PC-3 (cell line): ENCODE results near the gene KIAA1328. TPM values are rescaled to one million over a fixed set of nuclear protein-coding genes. Genes with fewer than 3 reads are reported as not detected.
A peak's percentile ranks its signal among the peaks of the same experiment; 100 is the strongest.

Source experiments
- ATAC-seq: fragments of 200-7000 bp; cut with Tn5 transposase; 2 replicates; pipeline ENCODE4 v1.9.1; 2020; ENCODE audit warnings: mild to moderate bottlenecking, moderate library complexity
- BruUV-seq: library from RNA; stranded (reverse); fragments of 400-500 nt; replicated peaks from 2 replicates; lab custom pipeline; 2021; lab: Mats Ljungman, UMichigan
- CTCF ChIA-PET: fragments of 300-600 bp; sonication (Branson Sonifier 250); formaldehyde crosslinking; loops from one replicate; lab custom pipeline; 2022; ENCODE audit warnings: antibody characterized with exemption; lab: Charles Lee
- POLR2A ChIA-PET: fragments of 300-600 bp; sonication (Branson Sonifier 250); formaldehyde crosslinking; loops from one replicate; lab custom pipeline; 2022; ENCODE audit warnings: antibody characterized with exemption; ENCODE audit not compliant: unreplicated experiment; lab: Charles Lee
- DNase-seq: peaks from one replicate; pipeline ENCODE4 v3.0.0-alpha.2; 2015
- H2AFZ ChIP-seq: fragments of 300-600 bp; sonication (generic); 2 replicates; pipeline ENCODE4 v1.6.0; 2016; ENCODE audit warnings: antibody characterized with exemption, low read length
- H3F3A ChIP-seq: fragments of 300-600 bp; sonication (generic); one replicate; pipeline ENCODE4 v1.6.0; 2017; ENCODE audit warnings: antibody characterized with exemption, low read length, control low read depth, mild to moderate bottlenecking; ENCODE audit not compliant: unreplicated experiment
- H3K27ac ChIP-seq: fragments of 300-600 bp; sonication (generic); 2 replicates; pipeline ENCODE4 v1.5.1; 2016; ENCODE audit warnings: mild to moderate bottlenecking, low read length
- H3K27me3 ChIP-seq: fragments of 300-600 bp; sonication (generic); 2 replicates; pipeline ENCODE4 v1.6.1; 2016; ENCODE audit warnings: low read length, mixed read lengths
- H3K36me3 ChIP-seq: fragments of 300-600 bp; sonication (generic); 2 replicates; pipeline ENCODE4 v1.6.1; 2016; ENCODE audit warnings: low read depth, mixed run types, low read length, mixed read lengths
- H3K4me1 ChIP-seq: fragments of 300-600 bp; sonication (generic); 2 replicates; pipeline ENCODE4 v1.5.1; 2016; ENCODE audit warnings: low read length; ENCODE audit not compliant: insufficient read depth
- H3K4me2 ChIP-seq: fragments of 300-600 bp; sonication (generic); 2 replicates; pipeline ENCODE4 v1.6.0; 2016; ENCODE audit warnings: low read length
- H3K4me3 ChIP-seq: fragments of 300-600 bp; sonication (generic); 2 replicates; pipeline ENCODE4 v1.5.1; 2016; ENCODE audit warnings: mild to moderate bottlenecking, low read length, mixed read lengths
- H3K79me2 ChIP-seq: fragments of 300-600 bp; sonication (generic); 2 replicates; pipeline ENCODE4 v1.6.1; 2017; ENCODE audit warnings: low read length, mixed read lengths
- H3K9ac ChIP-seq: fragments of 300-600 bp; sonication (generic); 2 replicates; pipeline ENCODE4 v1.6.0; 2016; ENCODE audit warnings: mild to moderate bottlenecking, low read length
- H3K9me2 ChIP-seq: fragments of 300-600 bp; sonication (generic); replicated peaks from 2 replicates; pipeline ENCODE4 v1.6.1; 2016; ENCODE audit warnings: mixed run types, low read length, mixed read lengths
- H3K9me3 ChIP-seq: fragments of 300-600 bp; sonication (generic); 2 replicates; pipeline ENCODE4 v1.6.1; 2016; ENCODE audit warnings: low read length, mixed read lengths
- H4K20me1 ChIP-seq: fragments of 300-600 bp; sonication (generic); 2 replicates; pipeline ENCODE4 v1.6.1; 2016; ENCODE audit warnings: low read length, mixed read lengths
- CTCF ChIP-seq: fragments of 300-600 bp; sonication (generic); conservative IDR thresholded peaks from 2 replicates; pipeline ENCODE4 v1.5.1; 2017; ENCODE audit warnings: antibody characterized with exemption, low read depth, mild to moderate bottlenecking, low read length
- EZH2 ChIP-seq: fragments of 300-600 bp; sonication (generic); IDR thresholded peaks from one replicate; pipeline ENCODE4 v1.6.1; 2017; ENCODE audit warnings: antibody characterized with exemption, mild to moderate bottlenecking, low read length; ENCODE audit not compliant: unreplicated experiment
- EZH2phosphoT487 ChIP-seq: fragments of 300-600 bp; sonication (generic); IDR thresholded peaks from 2 replicates; pipeline ENCODE4 v1.6.1; 2018; ENCODE audit warnings: mild to moderate bottlenecking, antibody characterized with exemption, low read length, borderline replicate concordance
- intact Hi-C: fragments of 100-400 bp; cut with micrococcal nuclease; formaldehyde crosslinking; loops from 2 replicates; pipeline ENCODE4 v1.9.0; 2023
- total RNA-seq: library from RNA; depleted of rRNA; stranded (reverse); fragments of >200 nt; gene quantifications from 2 replicates; pipeline ENCODE4 v1.2.3, GENCODE V29; 2014

The KIAA1328 gene
- total RNA-seq, 1 experiment from 2014 or later = 4.4 TPM

- H3K4me2 ChIP-seq = no peak overlapping the region
- no TSS peak for BruUV-seq
- H3K36me3 ChIP-seq = no peaks in the 10 kb centered on the region
- intact Hi-C loops = loop anchor here (5.0 kb wide), 3 partner anchors 395 to 595 kb away; no protein-coding TSS in a partner anchor
- no peak overlapping the region for H2AFZ ChIP-seq
- H3K9me2 ChIP-seq = no peaks in the 10 kb centered on the region
- H3K9me3 ChIP-seq = no peaks in the 10 kb centered on the region
- ATAC-seq = peak; percentile 71; the same call in 1 of the 2 replicates
- no peaks in the 10 kb centered on the region for H3F3A ChIP-seq
- TF ChIP-seq CTCF = peak; percentile 69
- TF ChIP-seq EZH2phosphoT487 = no peak
- H3K79me2 ChIP-seq = no peaks in the 10 kb centered on the region
- H3K4me3 ChIP-seq = no peak overlapping the region
- ChIA-PET CTCF (no interaction called here), POLR2A (no interaction called here)
- H4K20me1 ChIP-seq = no peaks in the 10 kb centered on the region
- no peak overlapping the region for H3K9ac ChIP-seq
- H3K27ac ChIP-seq = no peak overlapping the region
- no peaks in the 10 kb centered on the region for H3K27me3 ChIP-seq
- DNase-seq = peak; percentile 45
- peaks cover 2% of the 10 kb centered on the region; the same call in 1 of the 2 replicates for H3K4me1 ChIP-seq
These were observed 113.3 kb downstream of the KIAA1328 start for GRCh38 chr18:36942264-36942663.

- H3K27ac ChIP-seq = no peak overlapping the region
- no TSS peak for BruUV-seq
These were observed 119.0 kb downstream of the KIAA1328 start for GRCh38 chr18:36947820-36948348.

More at GRCh38 chr18:36947820-36948348, 119.0 kb downstream of the KIAA1328 start:
- no peaks in the 10 kb centered on the region for H3K9me2 ChIP-seq
- CTCF ChIA-PET = no interaction called here
- H3K79me2 ChIP-seq = no peaks in the 10 kb centered on the region
- no peaks in the 10 kb centered on the region for H3K9me3 ChIP-seq
- peaks cover 6% of the 10 kb centered on the region for H3K4me1 ChIP-seq
- H3K27me3 ChIP-seq = no peaks in the 10 kb centered on the region
- POLR2A ChIA-PET = no interaction called here
- intact Hi-C loops = no loop called here
- H3F3A ChIP-seq = no peaks in the 10 kb centered on the region
- H3K9ac ChIP-seq = no peak overlapping the region
- DNase-seq (peak; percentile 63), ATAC-seq (no peak)
- H3K36me3 ChIP-seq = no peaks in the 10 kb centered on the region
- 0 out of 2 replicates have a peak overlapping the region, but pooled peaks have one; percentile 26 for H3K4me2 ChIP-seq
- no peaks in the 10 kb centered on the region for H4K20me1 ChIP-seq
- no peak overlapping the region for H3K4me3 ChIP-seq
- no peak overlapping the region for H2AFZ ChIP-seq
- TF ChIP-seq EZH2phosphoT487 (no peak), CTCF (no peak), EZH2 (no peak)
